GM12874 (cell line): ENCODE data around the gene MKKS.

Experiments
- TF ChIP-seq, protein P1 (sequence below): IDR thresholded peaks from 2 replicates; pipeline ENCODE4 v1.5.1; 2011; ENCODE audit warnings: low read depth, mild to moderate bottlenecking, control low read depth, low read length, moderate library complexity; ENCODE audit not compliant: insufficient read depth

The MKKS gene

DNA sequence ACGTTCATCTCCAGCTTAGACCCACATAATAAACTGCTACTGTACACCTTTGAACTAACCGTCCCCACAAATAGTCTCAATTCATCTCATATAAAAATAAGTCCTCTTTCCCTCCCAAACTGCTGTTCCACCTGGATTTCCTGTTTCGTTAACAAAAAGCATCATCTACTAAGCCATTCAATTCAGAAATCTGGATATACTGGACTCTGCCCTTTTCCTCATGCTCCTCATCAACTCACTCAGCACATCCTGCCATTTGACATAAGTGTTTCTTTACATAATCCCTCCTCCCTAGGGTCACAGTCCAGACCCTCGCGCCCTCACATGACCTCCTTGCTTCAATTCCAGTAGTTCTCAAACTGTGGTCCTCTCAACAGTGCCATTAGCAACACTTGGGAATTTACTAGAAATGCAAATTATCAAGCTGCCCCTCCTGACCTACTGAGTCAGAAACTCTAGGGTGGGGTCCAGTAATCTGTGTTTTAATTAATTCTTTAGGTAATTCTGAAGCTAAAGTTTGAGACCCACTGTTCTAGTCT, 4.5 kb downstream of the MKKS start:
- TF ChIP-seq, protein P1, sequence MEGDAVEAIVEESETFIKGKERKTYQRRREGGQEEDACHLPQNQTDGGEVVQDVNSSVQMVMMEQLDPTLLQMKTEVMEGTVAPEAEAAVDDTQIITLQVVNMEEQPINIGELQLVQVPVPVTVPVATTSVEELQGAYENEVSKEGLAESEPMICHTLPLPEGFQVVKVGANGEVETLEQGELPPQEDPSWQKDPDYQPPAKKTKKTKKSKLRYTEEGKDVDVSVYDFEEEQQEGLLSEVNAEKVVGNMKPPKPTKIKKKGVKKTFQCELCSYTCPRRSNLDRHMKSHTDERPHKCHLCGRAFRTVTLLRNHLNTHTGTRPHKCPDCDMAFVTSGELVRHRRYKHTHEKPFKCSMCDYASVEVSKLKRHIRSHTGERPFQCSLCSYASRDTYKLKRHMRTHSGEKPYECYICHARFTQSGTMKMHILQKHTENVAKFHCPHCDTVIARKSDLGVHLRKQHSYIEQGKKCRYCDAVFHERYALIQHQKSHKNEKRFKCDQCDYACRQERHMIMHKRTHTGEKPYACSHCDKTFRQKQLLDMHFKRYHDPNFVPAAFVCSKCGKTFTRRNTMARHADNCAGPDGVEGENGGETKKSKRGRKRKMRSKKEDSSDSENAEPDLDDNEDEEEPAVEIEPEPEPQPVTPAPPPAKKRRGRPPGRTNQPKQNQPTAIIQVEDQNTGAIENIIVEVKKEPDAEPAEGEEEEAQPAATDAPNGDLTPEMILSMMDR, result no peak

DNA sequence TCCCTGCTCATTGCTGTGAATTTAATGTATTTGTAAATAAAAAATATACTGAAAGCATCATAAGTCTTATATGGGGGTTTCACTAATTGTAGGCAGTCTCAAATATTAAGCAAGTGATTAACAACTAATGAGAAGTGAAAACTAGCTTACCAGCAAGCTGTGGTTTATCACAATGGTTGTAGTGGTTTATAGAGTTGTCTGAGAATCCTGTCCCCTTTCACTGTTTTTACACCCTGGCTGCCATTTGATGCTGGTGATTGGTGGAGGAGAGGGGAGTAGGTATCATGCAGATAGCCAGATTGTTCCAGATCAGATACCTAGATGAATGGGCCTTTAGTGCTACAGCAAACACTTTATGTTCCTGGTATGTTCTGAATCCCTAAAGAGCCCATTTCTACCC, 6.0 kb downstream of the MKKS start:
- TF ChIP-seq, protein P1, result no peak

DNA sequence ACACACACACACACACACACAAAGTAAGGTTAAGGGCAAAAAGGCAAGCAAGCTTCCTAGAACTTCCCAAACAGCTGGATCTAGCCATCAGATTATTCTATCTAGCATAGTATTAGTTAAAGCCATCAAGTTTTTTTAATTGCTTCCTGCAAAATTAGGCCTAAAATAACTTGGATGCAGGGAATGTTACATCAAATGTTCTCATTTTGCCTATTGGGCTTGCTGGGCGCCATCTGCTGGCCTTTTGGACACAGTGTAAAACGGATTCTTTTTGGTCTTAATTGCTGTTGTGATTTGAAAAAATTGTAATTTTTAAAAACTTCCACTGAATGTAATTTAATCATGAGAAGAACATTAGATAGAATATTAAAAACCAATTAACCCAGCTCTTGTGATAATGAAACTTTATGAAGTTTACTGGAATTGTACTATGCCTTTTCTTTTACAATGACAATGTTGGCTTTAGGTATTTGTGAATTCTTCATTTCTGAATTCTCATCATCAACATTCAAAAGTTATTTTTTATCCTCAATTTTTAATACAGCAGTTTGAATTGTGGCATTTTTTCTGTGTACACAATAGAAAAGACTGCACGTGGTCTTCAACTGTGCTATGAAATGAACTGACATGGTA, 6.8 kb downstream of the MKKS start:
- TF ChIP-seq, protein P1, result peak; percentile 67

DNA sequence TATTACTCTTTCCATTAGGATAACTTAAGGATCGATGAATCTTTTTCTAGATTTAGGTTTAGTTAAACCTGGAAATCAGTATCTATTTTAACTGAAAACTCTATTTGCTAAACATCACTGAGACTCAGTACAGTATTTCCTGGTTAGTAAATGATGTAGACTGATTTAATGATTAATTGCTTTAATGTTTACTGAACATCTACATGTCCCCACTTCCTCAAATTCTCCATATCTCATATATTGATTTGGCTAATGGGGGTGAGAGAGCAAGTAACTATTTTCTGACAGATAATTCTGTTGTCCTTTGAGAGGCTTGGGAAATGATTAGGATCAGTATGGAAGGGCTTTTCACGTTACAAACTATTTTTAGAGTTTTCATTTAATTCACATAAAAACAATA, 10.3 kb downstream of the MKKS start:
- TF ChIP-seq, protein P1, result no peak

DNA sequence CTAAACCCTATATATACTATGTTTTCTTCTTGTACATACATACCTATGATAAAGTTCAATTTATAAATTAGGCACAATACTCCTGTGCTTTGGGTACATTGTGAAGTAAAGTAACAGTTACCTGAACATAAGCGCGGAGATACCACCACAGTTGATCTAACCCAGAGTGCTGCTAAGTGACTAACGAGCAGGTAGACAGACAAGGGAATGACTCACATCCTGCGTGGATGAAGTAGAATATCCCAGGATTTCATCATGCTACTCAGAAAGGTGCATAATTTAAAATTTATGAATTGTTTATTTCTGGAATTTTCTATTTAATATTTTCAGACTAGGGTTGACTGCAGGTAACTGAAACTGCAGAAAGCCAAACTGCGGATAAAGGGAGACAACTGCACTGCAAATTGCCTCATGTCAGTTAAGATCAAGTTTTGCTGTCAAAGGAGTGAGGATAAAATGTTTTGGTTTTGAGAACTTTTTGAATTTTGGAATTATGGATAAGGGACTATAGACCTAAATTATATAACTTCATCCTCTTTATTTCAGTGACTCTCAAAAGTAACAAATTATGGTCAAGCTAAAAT, 14.4 kb downstream of the MKKS start:
- TF ChIP-seq, protein P1, result no peak

DNA sequence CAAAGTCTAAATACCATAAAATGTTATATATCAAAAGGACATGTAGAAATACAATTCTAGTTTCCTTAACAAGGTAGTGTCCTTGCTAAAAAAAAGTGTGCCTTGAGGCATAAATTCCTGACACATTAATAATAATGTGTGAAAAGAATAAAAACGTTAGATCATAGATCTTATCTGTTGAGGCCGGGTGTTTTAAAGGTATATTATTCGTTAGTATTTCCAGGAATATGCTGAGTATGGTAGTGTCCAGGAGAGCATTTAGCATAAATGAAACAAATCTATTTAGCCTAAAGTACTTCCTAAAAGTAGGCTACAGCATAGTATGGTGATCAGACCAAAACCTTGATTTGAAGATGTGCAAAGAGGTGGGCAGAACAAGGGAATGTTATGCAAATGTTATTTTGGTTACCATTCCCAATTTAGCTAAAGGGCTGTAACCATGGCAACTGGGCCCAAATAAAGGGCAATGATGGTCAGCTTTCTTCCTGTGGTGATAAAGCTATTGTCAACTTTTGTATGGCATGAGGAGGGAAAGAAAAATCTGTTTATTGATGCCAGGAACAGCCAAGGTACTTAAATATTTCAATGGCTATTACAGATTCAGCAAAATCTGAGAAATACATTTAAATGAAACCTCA, 18.9 kb downstream of the MKKS start:
- TF ChIP-seq, protein P1, result no peak

DNA sequence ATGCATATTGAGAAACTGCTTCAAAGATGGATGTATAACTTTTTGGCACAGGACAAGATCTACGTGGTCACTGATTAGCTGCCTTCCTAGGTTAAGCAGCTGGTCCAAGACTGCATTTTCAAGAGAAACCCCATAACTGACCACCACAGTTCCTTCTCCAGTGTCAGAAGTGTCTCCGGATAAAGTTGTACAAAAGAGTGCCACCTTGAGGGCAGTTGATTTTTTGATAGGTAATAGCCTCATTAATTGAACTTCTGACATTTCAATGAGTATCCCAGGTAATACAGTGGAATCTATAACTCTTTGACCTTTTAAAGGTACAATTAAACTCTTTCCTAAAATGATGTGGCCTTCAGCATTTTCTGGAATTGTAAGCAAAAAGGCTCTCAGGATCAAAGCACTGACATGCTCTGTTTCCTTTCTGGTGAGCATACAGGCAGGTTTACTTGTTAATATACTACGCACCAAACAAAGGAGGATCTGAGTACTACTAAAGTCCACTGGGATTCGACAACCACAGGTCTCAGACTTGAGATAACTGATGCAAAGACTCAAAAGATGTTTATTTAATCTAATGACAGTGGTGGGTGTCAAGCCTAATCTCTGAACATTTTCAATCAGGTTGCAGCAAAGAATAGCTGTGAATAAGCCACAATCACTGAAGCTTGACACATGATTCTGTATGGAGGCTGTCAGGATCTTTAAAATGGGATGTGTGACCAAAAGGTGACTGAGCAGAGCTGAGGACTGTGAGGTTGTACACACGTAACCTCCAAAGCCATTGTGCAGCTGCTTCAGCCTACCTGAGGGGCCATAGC, 21.2 kb downstream of the MKKS start:
- TF ChIP-seq, protein P1, result 0 out of 2 replicates have a peak, but pooled peaks have one; percentile 7
